Fibroblast of skin of left quadriceps (primary cell): ENCODE data around the gene P2RX6.
"Not testable (repeated sequence)": the region's sequence is repeated elsewhere in the genome, so short reads cannot be mapped to it uniquely, and the experiment has no call there.

Source experiments
- DNase-seq, 2 experiments: peaks; one replicate each; pipeline ENCODE4 v3.0.0-alpha.2; 2013; ENCODE audit warnings: low read depth in 2 of 2

The P2RX6 gene

DNA sequence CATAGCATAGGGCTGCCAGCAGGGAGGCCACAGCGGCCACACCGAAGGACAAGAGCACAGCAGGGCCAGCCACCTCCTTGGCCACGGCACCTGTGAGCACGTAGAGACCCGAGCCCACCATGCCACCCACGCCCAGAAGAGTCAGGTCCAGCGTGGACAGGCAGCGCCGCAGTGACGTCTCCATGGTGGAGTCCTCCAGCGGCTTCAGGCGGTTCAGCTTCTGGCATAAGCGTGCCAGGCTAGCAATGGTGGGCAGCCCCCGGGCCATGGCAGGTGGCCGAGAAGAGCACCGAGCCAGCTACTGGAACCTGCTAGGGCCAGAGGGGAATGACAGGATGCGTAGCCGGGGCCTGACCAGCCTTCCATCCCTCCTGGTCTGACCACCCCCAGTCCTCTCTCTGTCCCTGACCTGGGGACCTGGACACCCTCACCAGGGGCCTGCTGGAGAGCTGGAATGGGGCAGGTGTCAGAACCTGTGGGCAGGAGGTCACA lies 16.6 kb downstream of the P2RX6 start:
- DNase-seq, result no peak

DNA sequence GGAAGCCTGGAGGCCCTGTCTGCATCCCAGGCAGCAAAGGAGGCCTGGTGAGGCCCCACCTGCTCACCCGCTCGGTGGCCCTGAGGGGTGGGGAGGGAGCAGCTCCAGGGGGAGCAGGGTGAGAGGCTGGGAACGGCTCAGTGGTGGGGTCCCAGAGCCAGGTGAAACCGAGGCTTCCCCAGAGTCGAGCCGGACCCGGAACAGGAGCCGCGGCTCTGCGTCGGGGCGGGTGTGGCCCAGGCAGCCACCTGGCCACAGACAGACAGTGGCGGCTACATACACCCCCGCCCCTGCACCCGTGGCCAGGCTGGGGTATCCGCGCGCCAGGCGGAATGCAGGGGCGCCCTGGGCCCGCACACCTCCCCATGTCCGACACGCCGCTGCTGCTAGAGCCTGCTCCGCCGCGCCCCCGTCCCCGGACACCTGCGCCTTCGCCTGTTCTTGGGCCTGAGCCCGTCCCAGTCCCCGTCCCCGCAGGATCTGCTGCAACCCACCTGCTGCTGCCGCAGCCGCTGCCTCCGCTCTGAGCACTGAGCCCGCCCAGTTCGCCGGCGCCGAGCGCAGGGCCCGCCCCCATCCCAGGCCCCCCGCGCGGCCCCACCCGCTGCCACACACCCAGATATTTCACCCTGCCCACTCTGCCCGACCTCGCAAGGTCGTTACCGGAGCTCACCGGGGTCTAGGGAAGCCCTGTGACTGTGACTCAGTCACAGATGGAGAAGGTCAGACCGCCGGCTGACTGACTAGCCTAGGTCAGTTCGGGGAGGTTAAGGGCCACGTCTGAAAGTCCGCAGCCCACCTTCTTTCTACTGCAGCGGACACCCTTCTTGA lies 17.3 kb downstream of the P2RX6 start, which contains the start of gene SLC7A4:
Gene SLC7A4, minus strand, starts transcription at position 525 of the 831 bp plus-strand sequence. CDS start 749 bp downstream, outside the sequence.
- DNase-seq, result no peak

GRCh38 chr22:21032868-21033688 lies 18.1 kb downstream of the P2RX6 start:
- DNase-seq, result no peak

DNA sequence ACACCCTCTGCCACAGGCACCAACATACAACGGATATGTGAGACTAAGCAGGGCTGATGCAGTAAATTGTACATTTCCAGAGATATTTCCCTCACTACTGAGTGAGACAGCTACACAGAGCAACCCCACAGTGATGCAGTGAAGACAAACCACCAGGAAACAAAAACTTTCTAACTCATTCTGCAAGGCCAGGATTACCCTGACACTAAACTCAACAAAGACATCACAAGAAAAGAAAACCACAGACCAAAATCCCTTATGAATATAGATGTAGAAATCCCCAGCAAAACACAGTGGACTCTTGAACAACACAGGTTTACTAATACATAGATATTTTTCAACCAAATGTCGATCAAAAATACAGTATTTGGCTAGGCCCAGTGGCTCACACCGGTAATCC lies 18.9 kb downstream of the P2RX6 start:
- DNase-seq, result no peak

GRCh38 chr22:21034989-21035388 lies 20.0 kb downstream of the P2RX6 start:
- no peak for DNase-seq

- DNase-seq, result no peak
Observed at GRCh38 chr22:21038405-21038804, 23.4 kb downstream of the P2RX6 start.

- DNase-seq, result not testable (repeated sequence)
Observed at GRCh38 chr22:21039158-21039557, 24.2 kb downstream of the P2RX6 start.

GRCh38 chr22:21041937-21042336 lies 27.0 kb downstream of the P2RX6 start:
- DNase-seq, result peak in 1 of 2 experiments; percentile 18

- no peak for DNase-seq
Observed at GRCh38 chr22:21042978-21043859, 28.3 kb downstream of the P2RX6 start.

- DNase-seq, result no peak
Observed at GRCh38 chr22:21043860-21044535, 29.0 kb downstream of the P2RX6 start.

DNA sequence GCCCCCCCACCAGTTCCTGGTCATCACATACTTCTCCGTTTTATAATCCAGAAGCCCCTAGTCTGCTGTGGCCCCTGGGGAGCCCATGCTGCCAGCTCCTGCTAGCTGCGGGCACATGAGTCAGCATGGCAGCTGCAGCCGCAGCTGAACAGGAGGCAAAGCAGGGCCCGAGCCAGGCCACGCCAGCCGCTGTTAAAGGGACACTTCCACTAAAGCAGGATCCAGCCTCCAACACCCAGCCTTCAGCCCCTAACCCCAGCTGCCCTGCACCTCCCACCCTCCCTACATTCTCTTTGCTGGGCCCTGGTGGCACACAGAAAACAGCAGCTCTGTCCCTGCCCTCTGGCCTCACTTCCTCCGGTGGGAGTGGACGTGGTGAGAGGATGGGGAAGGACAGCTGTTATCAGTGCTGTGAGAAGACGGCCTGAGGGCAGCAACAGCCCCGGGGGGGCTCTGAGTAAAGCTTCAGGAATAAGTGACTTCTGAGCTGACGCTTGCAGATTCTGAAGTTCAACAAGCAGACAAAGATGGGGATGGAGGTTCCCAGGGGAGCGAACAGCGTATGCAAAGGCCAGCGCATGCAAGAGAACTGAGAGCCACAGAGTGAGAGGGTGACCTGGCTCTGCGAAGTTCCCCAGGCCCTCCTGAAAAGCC lies 30.1 kb downstream of the P2RX6 start:
- DNase-seq, result peak in 1 of 2 experiments; percentile 24

- peak; percentile 79 to 81 for DNase-seq
Observed at GRCh38 chr22:21045585-21046294, 30.8 kb downstream of the P2RX6 start, which contains the start of gene LRRC74B. Gene LRRC74B (plus strand): TSS chr22:21045946. CDS start chr22:21045987, 41 bp downstream.

GRCh38 chr22:21047035-21047661 lies 32.2 kb downstream of the P2RX6 start:
- no peak for DNase-seq

DNA sequence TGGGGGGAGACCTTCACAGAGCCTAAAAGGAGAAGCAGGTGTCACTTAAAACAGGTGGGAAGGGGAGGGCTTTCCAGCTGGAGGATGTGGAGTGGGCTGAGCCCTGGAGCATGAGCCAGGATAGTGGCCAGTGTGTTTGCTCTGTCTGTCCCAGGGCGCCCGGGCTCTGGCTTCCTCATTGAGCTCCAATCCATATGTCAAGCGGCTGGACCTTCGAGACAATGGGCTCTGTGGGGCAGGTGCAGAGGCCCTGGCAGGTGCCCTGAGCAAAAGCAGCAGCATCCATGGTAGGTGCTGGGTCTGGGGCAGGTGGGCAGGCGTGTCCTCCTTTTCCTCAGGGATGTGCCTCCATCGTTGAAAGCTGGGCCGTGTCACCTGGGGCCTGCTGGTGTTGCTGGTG lies 32.8 kb downstream of the P2RX6 start:
- DNase-seq, result no peak

DNA sequence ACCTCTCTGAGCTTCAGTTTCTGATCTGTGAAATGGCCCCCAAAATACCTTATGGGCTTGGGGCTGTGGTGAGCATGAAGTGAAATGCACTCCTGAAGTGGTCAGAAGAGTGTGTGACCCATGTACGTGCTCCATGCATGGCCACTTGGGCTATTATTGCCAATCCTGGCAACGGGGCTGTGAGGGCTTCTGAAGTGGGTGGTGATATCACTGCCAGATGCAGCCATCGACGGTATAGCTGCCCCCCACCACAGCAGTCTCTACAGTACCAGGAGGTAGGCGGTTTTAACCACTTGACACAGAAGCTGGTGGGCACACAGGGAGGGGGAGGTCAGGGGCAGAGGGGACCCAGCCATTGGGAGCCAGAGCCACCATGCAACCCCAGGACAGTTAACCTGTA lies 33.5 kb downstream of the P2RX6 start:
- DNase-seq, result not testable (repeated sequence)

DNA sequence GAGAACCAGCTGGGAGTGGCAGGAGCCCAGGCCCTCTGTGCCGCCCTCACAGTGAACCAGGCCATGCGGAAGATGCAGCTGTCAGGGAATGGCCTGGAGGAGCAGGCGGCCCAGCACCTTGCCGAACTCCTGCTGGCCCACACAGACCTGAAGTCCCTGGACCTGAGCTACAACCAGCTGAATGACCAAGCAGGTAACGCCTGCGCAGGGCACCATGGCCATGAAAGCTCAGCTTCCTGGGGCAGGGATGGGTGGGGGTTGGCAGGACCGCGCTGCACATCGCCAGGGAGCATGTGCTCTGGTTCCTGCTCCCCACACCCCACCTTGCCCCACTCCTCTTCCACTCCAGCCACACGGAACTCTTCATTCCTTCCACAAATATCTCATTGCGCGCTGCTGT lies 34.0 kb downstream of the P2RX6 start:
- DNase-seq, result not testable (repeated sequence)

- DNase-seq, result no peak
Observed at GRCh38 chr22:21051145-21051830, 36.3 kb downstream of the P2RX6 start.

- DNase-seq, result no peak
Observed at GRCh38 chr22:21051831-21052400, 37.0 kb downstream of the P2RX6 start.
